Measurements from ENCODE around the gene PYROXD2. TPM values are rescaled to one million over a fixed set of nuclear protein-coding genes. Genes with fewer than 3 reads are reported as not detected.

Gene PYROXD2
- total RNA-seq, 5 donors from 2014 or later (not counting 1 experiment from before 2014, with no cell fraction given) = 16.4 to 27.5 (median 20.0) TPM

GRCh38 chr10:98380493-98381339 is 34.3 kb downstream of the PYROXD2 start:
- POLR2A ChIA-PET = no interaction called here
- 92% methylated on average over 5 of the region's 8 CpGs for WGBS (ENCODE audit: insufficient coverage)
- Histone ChIP-seq H3K4me1 (ENCODE audit: control insufficient read depth in 1 of 2, extremely low read depth in 1 of 2, insufficient read depth in 2 of 2, low read length in 2 of 2) (no peaks in the 10 kb centered on the region), H3K27me3 (replicated peaks in 1 of 2; ENCODE audit: control insufficient read depth in 2 of 2, extremely low read depth in 1 of 2, insufficient read depth in 2 of 2, low read length in 1 of 2) (no peaks in the 10 kb centered on the region), H3K4me3 (ENCODE audit: control insufficient read depth in 1 of 2, extremely low read depth in 1 of 2, low read length in 1 of 2) (no peak overlapping the region), H3K27ac (ENCODE audit: low read length) (no peak overlapping the region), H3K9me3 (no peaks in the 10 kb centered on the region), H3K36me3 (ENCODE audit: control insufficient read depth in 2 of 2, extremely low read depth in 1 of 2, insufficient read depth in 1 of 2, low read length in 1 of 2) (peaks cover 0 to 5% of the 10 kb centered on the region in 2 donors)
- Mint-ChIP-seq H3K36me3 (peaks cover 35% of the 10 kb centered on the region), H3K4me3 (no peak overlapping the region), H3K27me3 (peaks cover 0 to 2% of the 10 kb centered on the region in 2 donors), H3K4me1 (no peaks in the 10 kb centered on the region), H3K27ac (no peak overlapping the region), H3K9me3 (no peaks in the 10 kb centered on the region)
- no peak for DNase-seq
- ATAC-seq (replicated peaks in 1 of 4) = no peak
- CTCF ChIA-PET = no interaction called here

- Histone ChIP-seq H3K4me3 (ENCODE audit: control insufficient read depth in 1 of 2, extremely low read depth in 1 of 2, low read length in 1 of 2) (no peak overlapping the region), H3K27ac (ENCODE audit: low read length) (no peak overlapping the region), H3K27me3 (replicated peaks in 1 of 2; ENCODE audit: control insufficient read depth in 2 of 2, extremely low read depth in 1 of 2, insufficient read depth in 2 of 2, low read length in 1 of 2) (no peaks in the 10 kb centered on the region), H3K9me3 (no peaks in the 10 kb centered on the region), H3K4me1 (ENCODE audit: control insufficient read depth in 1 of 2, extremely low read depth in 1 of 2, insufficient read depth in 2 of 2, low read length in 2 of 2) (no peaks in the 10 kb centered on the region), H3K36me3 (ENCODE audit: control insufficient read depth in 2 of 2, extremely low read depth in 1 of 2, insufficient read depth in 1 of 2, low read length in 1 of 2) (peaks cover 0 to 4% of the 10 kb centered on the region in 2 donors)
- H3K27ac Mint-ChIP-seq = no peak overlapping the region
- DNase-seq (no peak), ATAC-seq (replicated peaks in 1 of 4) (no peak)
- ChIA-PET CTCF (no interaction called here), POLR2A (no interaction called here)
- WGBS (ENCODE audit: insufficient coverage) = no CpG with 5 or more reads among the region's 4 CpGs
- H3K36me3 Mint-ChIP-seq = peaks cover 26% of the 10 kb centered on the region
- H3K4me3 Mint-ChIP-seq = no peak overlapping the region
- peaks cover 0 to 14% of the 10 kb centered on the region in 2 donors for H3K27me3 Mint-ChIP-seq
- no peaks in the 10 kb centered on the region for H3K9me3 Mint-ChIP-seq
- no peaks in the 10 kb centered on the region for H3K4me1 Mint-ChIP-seq
Measured at GRCh38 chr10:98378722-98379121, 36.3 kb downstream of the PYROXD2 start.

- WGBS (ENCODE audit: insufficient coverage) = 86% methylated on average over 1 of the region's 3 CpGs
- H3K4me3 Mint-ChIP-seq = no peak overlapping the region
- CTCF ChIA-PET = no interaction called here
Measured at GRCh38 chr10:98377536-98377935, 37.4 kb downstream of the PYROXD2 start.

GRCh38 chr10:98377001-98377400 is 38.0 kb downstream of the PYROXD2 start:
- H3K4me1 ChIP-seq (ENCODE audit: control insufficient read depth in 1 of 2, extremely low read depth in 1 of 2, insufficient read depth in 2 of 2, low read length in 2 of 2) = no peaks in the 10 kb centered on the region
- H3K4me3 Mint-ChIP-seq = no peak overlapping the region
- H3K27me3 ChIP-seq (replicated peaks in 1 of 2; ENCODE audit: control insufficient read depth in 2 of 2, extremely low read depth in 1 of 2, insufficient read depth in 2 of 2, low read length in 1 of 2) = no peaks in the 10 kb centered on the region
- CTCF ChIA-PET = no interaction called here
- H3K27ac ChIP-seq (ENCODE audit: low read length) = no peak overlapping the region
- ATAC-seq (replicated peaks in 1 of 4) = no peak
- POLR2A ChIA-PET = no interaction called here
- H3K9me3 Mint-ChIP-seq = no peaks in the 10 kb centered on the region
- H3K4me1 Mint-ChIP-seq = no peaks in the 10 kb centered on the region
- peaks cover 11% of the 10 kb centered on the region for H3K36me3 Mint-ChIP-seq
- no peak overlapping the region for H3K27ac Mint-ChIP-seq
- no peaks in the 10 kb centered on the region for H3K9me3 ChIP-seq
- H3K4me3 ChIP-seq (ENCODE audit: control insufficient read depth in 1 of 2, extremely low read depth in 1 of 2, low read length in 1 of 2) = no peak overlapping the region
- no peaks in the 10 kb centered on the region for H3K36me3 ChIP-seq (ENCODE audit: control insufficient read depth in 2 of 2, extremely low read depth in 1 of 2, insufficient read depth in 1 of 2, low read length in 1 of 2)
- WGBS (ENCODE audit: insufficient coverage) = no CpG with 5 or more reads among the region's 2 CpGs
- no peak for DNase-seq
- peaks cover 0 to 14% of the 10 kb centered on the region in 2 donors for H3K27me3 Mint-ChIP-seq

More at GRCh38 chr10:98377536-98377935, 37.4 kb downstream of the PYROXD2 start:
- Mint-ChIP-seq H3K4me1 (no peaks in the 10 kb centered on the region), H3K27me3 (peaks cover 0 to 14% of the 10 kb centered on the region in 2 donors), H3K27ac (no peak overlapping the region), H3K36me3 (peaks cover 16% of the 10 kb centered on the region), H3K9me3 (no peaks in the 10 kb centered on the region)
- Histone ChIP-seq H3K27ac (ENCODE audit: low read length) (no peak overlapping the region), H3K36me3 (ENCODE audit: control insufficient read depth in 2 of 2, extremely low read depth in 1 of 2, insufficient read depth in 1 of 2, low read length in 1 of 2) (no peaks in the 10 kb centered on the region), H3K4me1 (ENCODE audit: control insufficient read depth in 1 of 2, extremely low read depth in 1 of 2, insufficient read depth in 2 of 2, low read length in 2 of 2) (no peaks in the 10 kb centered on the region), H3K27me3 (replicated peaks in 1 of 2; ENCODE audit: control insufficient read depth in 2 of 2, extremely low read depth in 1 of 2, insufficient read depth in 2 of 2, low read length in 1 of 2) (no peaks in the 10 kb centered on the region), H3K9me3 (no peaks in the 10 kb centered on the region), H3K4me3 (ENCODE audit: control insufficient read depth in 1 of 2, extremely low read depth in 1 of 2, low read length in 1 of 2) (no peak overlapping the region)
- DNase-seq (no peak), ATAC-seq (replicated peaks in 1 of 4) (no peak)
- POLR2A ChIA-PET = no interaction called here

GRCh38 chr10:98376485-98376884 is 38.5 kb downstream of the PYROXD2 start:
- Histone ChIP-seq H3K27ac (ENCODE audit: low read length) (no peak overlapping the region), H3K4me1 (ENCODE audit: control insufficient read depth in 1 of 2, extremely low read depth in 1 of 2, insufficient read depth in 2 of 2, low read length in 2 of 2) (no peaks in the 10 kb centered on the region), H3K36me3 (ENCODE audit: control insufficient read depth in 2 of 2, extremely low read depth in 1 of 2, insufficient read depth in 1 of 2, low read length in 1 of 2) (no peaks in the 10 kb centered on the region), H3K27me3 (replicated peaks in 1 of 2; ENCODE audit: control insufficient read depth in 2 of 2, extremely low read depth in 1 of 2, insufficient read depth in 2 of 2, low read length in 1 of 2) (peaks cover 0 to 2% of the 10 kb centered on the region in 2 experiments), H3K4me3 (ENCODE audit: control insufficient read depth in 1 of 2, extremely low read depth in 1 of 2, low read length in 1 of 2) (no peak overlapping the region), H3K9me3 (no peaks in the 10 kb centered on the region)
- peaks cover 2 to 17% of the 10 kb centered on the region in 2 donors for H3K27me3 Mint-ChIP-seq
- DNase-seq (no peak), ATAC-seq (replicated peaks in 1 of 4) (no peak)
- ChIA-PET POLR2A (interaction anchor here in 1 of 2 donors (0.5 kb wide), 1 partner anchor 16 kb away, joined by 3 read pairs; no protein-coding TSS in a partner anchor), CTCF (no interaction called here)
- H3K4me3 Mint-ChIP-seq = no peak overlapping the region
- no peaks in the 10 kb centered on the region for H3K4me1 Mint-ChIP-seq
- H3K36me3 Mint-ChIP-seq = peaks cover 10% of the 10 kb centered on the region
- no peak overlapping the region for H3K27ac Mint-ChIP-seq
- no CpG with 5 or more reads among the region's 1 CpG for WGBS (ENCODE audit: insufficient coverage)
- no peaks in the 10 kb centered on the region for H3K9me3 Mint-ChIP-seq

- Histone ChIP-seq H3K36me3 (ENCODE audit: control insufficient read depth in 2 of 2, extremely low read depth in 1 of 2, insufficient read depth in 1 of 2, low read length in 1 of 2) (no peaks in the 10 kb centered on the region), H3K27me3 (replicated peaks in 1 of 2; ENCODE audit: control insufficient read depth in 2 of 2, extremely low read depth in 1 of 2, insufficient read depth in 2 of 2, low read length in 1 of 2) (peaks cover 0 to 2% of the 10 kb centered on the region in 2 experiments), H3K4me3 (ENCODE audit: control insufficient read depth in 1 of 2, extremely low read depth in 1 of 2, low read length in 1 of 2) (no peak overlapping the region), H3K4me1 (ENCODE audit: control insufficient read depth in 1 of 2, extremely low read depth in 1 of 2, insufficient read depth in 2 of 2, low read length in 2 of 2) (no peaks in the 10 kb centered on the region), H3K9me3 (no peaks in the 10 kb centered on the region), H3K27ac (ENCODE audit: low read length) (no peak overlapping the region)
- peaks cover 7% of the 10 kb centered on the region for H3K36me3 Mint-ChIP-seq
- DNase-seq = no peak
- H3K4me1 Mint-ChIP-seq = no peaks in the 10 kb centered on the region
- 61% methylated on average over 3 of the region's 8 CpGs for WGBS (ENCODE audit: insufficient coverage)
- ChIA-PET CTCF (no interaction called here), POLR2A (no interaction called here)
- no peak overlapping the region for H3K4me3 Mint-ChIP-seq
- no peak overlapping the region for H3K27ac Mint-ChIP-seq
- no peak for ATAC-seq (replicated peaks in 1 of 4)
- peaks cover 5 to 22% of the 10 kb centered on the region in 2 donors for H3K27me3 Mint-ChIP-seq
- H3K9me3 Mint-ChIP-seq = no peaks in the 10 kb centered on the region
Measured at GRCh38 chr10:98374217-98374985, 40.6 kb downstream of the PYROXD2 start.
